GM19452 (cell line): ENCODE measurements around the gene CDIP1.
"Not testable (repeated sequence)": the region's sequence is repeated elsewhere in the genome, so short reads cannot be mapped to it uniquely, and the experiment has no call there.

ENCODE experiments used
- ATAC-seq: cut with Tn5 transposase; IDR thresholded peaks from one replicate; pipeline ENCODE4 v1.9.1; 2021; ENCODE audit not compliant: unreplicated experiment

The CDIP1 gene

DNA sequence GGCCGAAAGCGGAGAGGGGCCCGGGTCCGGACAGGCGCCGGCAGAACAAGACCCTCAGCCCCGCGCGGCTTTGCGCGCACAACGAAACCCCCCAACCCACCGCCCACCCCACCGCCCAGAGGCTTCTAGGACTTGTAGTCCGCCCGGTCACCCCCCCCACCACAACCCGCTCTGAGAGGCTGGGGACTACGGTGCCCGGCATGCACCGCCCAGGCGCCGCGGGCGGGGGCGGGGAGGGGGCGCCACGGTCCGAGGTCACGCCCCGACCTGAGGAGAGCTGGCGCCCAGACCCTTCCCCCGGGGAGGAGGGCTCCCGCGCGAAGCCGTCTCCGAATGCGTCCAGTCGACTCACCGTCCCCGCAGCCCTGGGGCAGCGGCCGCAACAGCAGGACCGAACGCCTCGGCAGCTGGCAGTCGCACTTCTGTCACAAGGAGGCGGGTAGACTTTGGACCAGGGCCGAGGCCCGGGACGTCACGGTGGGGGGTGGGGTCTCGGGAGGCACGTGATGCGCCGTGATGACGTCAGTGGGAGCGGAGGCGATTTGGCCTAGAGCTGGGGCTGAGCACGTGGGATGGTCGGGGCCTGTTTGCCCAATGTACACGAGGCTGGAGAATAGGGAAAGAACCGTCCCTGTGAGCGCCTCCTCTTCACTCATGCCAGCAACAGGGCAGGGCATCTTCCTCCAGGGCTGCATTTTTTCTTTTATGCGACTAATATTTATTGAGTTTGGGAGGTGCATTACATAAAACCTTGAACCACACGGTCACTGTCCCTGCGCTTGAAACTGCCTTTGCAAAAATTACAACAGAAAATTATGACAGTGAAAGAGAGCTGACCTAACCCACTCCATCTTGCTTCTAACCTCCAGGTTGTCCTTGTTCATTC is at the start of gene CDIP1:
TSS of gene CDIP1 (minus strand) at position 424 of the 886 bp plus-strand sequence. CDS start 24,643 bp downstream, outside the sequence.
- ATAC-seq = peak; percentile 61

DNA sequence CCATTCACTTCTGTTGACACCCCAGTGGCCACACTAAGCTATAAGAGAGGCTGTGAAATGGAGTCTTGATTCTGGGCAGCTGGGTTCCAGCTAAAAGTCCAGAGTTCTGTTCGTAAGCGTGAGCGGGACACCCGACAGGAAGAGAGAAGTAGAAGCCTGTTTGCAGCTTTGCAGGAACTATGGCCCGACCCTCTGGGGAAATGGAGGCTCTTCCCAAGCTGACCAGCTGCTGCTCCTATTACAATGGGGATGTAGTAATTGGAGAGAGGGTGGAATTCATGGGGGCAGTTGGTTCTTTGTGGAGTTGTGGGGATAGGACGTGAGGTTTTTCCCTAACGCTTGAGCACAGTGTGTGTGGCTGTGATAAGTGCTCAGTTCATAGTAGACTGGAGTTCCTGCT is 47.7 kb upstream of the CDIP1 start:
- no peak for ATAC-seq

DNA sequence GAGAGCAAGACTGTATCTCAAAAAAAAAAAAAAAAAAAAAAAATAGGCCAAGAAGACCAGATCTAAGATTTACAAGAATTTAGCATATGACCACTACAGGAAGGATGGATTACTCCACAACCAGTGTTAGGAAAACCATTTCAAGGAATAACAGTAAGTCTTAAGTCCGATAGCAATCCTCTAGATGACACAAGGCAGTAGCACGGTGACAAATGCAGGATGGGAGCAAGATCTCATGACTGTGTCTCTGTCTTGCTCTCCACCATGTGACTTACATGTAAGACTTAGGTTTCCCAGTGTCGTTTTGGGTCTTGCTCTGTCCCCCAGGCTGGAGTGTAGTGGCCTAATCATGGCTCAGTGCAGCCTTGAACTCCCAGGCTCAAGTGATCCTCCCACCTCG is 45.3 kb upstream of the CDIP1 start:
- ATAC-seq = no peak

DNA sequence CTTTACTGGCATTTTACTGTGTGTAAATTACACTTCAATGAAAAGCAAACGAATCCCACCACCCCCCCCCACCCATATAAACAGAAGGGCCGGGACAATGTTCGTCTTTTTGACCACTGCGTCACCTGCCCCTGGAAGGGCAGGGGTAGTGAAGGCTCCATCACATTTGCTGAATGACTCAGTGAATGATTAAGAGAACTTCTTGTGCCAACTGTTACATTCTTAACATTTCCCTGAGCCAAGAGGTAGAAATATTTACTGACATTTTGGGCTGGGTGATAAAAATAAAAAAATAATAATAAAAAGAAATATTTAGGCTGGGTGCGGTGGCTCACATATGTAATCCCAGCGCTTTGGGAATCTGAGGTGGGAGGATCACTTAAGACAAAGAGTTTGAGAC is 41.7 kb upstream of the CDIP1 start:
- no peak for ATAC-seq

DNA sequence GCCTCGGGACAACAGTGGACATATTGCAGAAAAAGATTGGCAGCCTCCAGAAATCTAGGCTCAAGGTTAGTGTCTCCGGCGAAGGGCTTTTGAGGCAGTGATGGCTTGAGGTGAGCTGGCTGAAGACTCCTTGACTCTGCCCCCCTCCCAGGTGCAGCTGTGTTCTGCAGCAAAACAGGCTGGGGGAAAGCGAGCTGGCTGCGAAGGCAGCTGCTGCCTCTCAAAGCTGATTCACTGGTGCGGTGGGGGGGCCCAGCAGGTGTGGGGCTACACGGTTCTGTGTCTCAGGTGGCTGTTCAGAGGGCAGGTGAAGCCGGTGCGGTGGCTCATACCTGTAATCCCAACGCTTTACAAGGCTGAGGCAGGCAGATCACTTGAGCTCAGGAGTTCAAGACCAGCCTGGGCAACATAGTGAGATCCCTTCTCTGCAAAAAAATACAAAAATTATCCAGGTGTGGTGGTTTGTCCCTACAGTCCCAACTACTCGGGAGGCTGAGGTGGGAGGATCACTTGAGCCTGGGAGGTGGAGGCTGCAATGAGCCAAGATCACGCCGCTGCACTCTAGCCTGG is 40.5 kb upstream of the CDIP1 start:
- ATAC-seq = no peak

DNA sequence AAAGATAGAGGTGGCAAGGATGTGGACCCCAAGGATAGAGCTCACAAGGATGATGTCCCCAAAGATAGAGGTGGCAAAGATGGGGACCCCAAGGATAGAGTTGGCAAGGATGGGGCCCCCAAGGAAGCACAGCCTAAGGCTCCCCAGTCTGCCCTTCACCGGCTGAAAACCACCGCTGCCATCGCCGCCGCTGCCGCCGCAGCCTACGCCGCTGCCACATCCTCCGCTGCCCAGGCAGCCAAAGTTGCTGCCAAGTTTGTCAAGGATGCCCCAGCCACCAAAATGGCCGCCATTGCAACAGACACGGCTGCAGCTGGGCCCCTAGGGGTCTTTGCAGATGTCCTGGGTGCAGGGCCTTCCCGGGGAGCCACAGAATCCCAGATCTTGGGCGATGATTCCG is 37.4 kb upstream of the CDIP1 start:
- no peak for ATAC-seq

DNA sequence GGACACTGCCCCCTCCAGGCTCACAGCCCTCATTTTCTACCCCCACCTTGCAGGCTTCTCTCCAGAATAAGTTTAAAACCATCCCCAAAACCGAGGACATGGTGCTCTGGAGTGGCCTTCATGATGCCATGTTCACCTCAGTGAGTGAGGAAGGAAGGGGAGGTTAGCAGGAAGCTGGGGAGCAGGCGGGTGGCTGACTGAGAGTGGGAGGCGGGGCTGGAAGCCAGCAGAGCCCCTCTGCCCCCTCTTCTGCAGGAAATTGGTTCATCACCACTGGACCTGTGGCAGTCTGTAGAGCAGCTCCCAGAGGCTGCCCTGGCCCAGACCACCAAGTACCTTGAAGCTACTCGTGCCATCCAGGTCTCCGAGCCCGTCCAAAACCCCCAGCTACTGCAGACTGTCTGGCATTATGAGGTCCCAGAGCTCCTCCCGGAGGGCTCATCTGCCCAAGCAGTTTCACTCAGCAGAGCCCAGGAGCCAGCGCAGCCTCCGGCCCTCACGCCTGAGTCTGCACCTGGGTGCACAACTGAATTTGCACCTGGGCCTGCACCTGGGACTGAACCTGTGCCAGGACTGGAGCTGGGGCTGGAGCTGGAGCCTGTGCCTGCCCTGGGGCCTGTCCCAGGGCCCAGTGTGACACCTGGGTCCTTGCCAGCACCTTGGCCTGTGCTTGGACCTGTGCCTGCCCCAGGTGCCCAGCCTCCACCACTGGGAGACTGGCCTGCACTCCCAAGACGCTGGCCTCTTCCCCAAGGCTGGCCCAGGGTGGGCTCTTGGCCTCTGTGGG is 36.5 kb upstream of the CDIP1 start:
- ATAC-seq = no peak

DNA sequence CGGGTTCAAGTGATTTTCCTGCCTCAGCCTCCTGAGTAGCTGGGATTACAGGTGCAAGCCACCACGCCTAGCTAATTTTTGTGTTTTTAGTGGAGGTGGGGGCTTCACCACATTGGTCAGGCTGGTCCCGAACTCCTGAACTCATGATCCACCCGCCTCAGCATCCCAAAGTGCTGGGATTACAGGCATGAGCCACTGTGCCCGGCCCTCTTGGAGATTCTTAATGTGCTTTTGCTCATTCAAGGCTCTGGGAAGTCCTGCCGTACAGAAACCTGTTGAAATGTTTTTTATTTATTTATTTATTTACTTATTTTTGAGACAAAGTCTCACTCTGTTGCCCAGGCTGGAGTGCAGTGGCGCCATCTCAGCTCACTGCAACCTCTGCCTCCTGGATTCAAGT is 35.4 kb upstream of the CDIP1 start:
- not testable (repeated sequence) for ATAC-seq

DNA sequence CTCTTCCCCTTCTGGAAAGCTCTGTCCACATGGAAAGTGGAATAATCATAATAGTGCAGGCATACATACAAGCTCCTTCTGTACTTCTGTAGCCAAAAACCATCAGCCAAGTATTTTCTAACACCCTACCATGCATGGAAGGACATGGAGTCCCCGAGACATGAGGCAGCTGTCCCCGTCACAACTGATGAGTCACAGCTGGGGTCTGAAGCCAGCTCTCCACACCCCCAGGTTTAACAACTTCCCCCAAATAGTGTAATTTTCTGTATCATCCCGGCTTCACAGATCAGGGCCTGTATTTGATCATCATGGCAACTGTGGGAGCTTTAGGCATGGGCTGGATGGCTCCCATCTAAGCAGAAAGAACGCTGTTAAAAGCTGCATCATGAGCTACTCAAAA is 34.1 kb upstream of the CDIP1 start:
- no peak for ATAC-seq

DNA sequence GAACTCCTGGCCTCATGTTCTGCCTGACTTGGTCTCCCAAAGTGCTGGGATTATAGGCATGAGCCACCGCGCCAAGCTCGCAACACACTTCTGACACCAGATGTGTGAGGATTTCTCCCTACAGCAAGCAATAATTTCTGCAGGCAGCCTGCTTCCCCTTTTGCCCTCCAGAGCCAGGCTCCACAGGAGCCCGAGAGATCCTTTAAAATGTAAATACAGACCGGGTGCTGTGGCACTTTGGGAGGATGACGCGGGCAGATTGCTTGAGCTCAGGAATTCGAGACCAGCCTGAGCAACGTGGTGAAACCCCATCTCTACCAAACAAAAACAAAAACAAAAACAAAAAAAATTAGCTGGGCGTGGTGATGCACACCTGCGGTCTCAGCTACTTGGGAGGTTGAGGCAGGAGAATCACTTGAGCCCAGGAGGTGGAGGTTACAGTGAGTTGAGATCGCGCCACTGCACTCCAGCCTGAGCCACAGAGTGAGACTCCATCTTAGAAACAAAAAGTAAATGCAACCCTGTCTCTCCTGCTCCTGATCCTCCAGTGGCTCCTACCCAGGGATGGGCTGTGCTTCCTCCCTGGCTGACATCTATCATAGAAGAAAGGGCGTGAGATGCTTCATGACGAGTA is 32.2 kb upstream of the CDIP1 start:
- ATAC-seq = no peak

DNA sequence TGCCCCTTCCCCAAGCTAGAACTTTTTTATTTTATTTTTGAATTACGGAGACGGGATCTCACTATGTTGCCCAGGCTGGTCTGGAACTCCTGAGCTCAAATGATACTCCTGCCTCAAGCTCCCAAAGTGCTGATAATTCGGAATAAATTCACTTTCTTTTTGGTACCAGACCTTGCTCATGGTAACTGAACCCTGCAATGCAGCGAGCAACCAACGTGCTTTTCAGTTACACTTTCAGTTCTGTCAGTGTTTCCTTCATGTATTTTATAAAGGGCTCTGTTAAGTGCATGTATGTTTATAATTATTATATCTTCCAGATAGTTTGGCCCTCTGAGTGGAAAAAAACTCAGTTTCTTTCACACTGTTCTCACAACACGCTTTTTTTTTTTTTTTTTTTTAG is 31.5 kb upstream of the CDIP1 start:
- ATAC-seq = no peak

DNA sequence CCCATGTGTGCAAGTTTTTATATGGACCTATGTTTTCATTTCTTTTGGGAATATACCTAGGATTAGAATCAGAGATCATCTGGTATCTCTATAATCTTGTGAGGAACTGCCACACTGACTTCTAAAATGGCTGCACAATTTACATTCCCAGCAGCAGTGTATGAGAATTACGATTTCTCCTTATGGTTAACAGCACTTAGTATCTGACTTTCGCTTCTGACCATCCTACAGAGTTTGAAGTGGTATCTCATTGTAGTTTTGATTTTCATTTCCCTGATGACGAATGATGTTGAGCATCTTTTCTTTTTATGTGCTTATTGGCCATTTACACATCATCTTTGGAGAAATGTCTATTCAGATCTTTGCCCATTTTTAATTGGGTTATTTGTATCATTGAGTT is 27.6 kb upstream of the CDIP1 start:
- no peak for ATAC-seq

DNA sequence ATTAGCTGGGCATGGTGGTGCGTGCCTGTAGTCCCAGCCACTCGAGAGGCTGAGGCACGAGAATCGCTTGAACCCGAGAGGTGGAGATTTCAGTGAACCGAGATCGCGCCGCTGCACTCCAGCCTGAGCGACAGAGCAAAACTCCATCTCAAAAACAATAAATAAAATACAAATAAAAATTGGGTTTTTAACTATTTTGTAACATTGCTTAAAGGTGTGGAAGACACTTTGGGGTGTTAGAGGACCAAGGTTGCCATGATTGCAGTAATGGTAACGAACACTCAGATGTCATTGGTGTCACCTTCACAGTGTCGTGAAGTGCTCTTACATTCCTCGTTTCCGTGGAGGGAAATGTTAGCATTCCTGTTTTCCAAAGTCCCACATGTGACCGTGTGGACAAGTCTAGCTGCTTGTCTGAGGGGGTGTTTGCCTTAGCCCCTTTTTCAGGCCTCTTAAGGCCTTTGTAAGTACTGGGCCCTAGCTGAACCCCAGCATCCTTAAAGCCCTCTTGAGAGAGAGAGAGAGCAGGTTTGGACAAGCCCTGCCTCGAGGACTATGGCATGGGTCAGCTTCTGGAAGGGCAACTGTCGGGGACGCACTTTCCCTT is 26.2 kb upstream of the CDIP1 start:
- ATAC-seq = no peak

DNA sequence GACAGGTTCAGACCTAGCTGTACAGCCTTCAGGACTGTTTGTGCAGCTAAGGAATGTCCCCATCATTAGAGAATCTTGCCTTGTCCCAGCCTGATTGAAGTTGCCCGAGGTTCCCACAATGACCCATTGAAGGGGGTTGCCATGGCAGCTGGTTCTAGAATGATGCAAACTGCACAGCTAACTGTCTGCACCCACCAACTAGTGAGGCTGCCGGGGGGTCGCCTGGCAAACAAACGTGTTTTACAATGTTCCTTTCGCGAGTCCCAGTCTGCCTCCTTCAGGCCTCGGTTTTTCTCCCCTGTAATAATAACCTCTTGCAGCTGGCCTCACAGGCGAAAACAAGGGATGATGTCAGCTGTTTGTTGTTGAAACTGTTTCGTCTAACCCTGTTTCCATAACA is 23.0 kb upstream of the CDIP1 start:
- no peak for ATAC-seq

DNA sequence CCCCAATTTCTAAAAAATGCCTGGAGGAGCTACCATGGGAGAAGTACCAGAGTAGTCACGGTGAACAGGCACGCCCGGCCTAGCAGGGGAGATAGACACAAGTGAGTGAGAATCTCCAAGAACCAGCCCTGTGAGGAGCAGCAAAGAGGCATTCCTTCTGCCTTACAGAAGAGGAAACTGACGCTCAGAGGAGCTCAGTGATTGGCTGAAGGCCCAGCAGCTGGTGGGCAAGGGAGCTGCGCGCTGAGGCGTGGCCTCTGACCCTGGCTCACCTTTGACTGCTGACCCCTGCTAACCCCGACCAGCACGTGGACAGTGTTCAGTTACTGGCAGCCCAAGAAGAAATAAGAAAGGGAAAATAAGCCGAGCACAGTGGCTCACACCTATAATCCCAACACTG is 19.4 kb upstream of the CDIP1 start:
- no peak for ATAC-seq

DNA sequence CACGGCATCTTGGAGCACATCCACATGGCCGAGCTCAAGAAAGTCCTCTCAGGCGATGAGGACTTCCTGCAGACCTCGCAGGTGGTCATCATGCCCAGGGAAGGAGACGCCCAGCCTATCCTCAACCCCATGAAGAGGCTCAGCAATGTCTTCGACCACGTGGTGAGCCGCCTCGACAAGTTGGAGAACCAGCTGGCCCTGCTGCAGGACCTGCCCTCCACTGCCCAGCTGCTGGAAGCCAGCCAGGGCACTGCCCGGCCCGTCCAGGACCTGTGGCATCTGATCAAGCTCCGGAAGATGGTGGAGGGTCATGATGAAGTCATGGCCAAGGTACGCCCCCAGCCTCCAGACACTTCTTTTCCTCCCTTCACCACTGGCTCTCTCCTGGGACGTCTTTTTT is 18.0 kb upstream of the CDIP1 start:
- ATAC-seq = no peak

DNA sequence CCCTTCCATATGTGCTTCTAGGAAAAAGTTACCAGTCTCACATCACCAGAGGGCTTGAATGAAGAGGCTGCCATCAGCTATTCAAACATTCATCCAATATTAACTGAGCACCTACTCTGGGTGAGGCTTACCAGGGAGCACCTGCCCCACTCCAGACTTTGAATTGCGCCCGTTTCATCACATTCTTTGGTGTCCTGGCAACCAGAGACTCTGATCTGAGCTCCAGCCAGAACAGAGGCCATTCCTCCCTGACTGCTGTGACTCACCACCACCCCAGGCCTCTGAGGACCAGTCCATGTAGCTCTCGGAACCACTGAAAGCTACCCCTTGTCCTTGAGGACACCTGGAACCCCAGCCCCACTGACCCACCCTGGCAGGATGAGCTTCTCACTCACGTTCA is 17.5 kb upstream of the CDIP1 start, which contains the start of gene C16orf96:
TSS of gene C16orf96 (plus strand) at position 229 of the 400 bp plus-strand sequence. CDS start at position 379, 150 bp downstream.
- ATAC-seq = no peak

DNA sequence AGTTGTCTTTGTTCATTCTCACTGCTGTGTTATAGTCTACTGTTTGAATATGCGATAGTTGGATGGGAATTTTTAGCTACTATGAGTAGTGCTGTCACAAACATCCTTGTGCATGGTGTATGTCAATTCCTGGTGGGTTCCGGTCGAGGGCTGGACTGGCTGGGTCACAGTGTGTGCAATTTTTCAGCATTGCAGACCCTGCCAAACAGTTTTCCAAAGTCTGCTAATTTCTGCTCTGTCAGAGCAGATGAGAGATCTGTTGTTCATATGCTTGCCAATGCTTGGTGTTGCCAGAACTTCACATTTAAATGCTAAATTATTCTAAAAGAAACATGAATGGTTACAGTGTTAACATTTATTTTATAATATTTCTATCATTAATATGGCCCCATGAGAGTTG is 14.0 kb upstream of the CDIP1 start:
- ATAC-seq = no peak

DNA sequence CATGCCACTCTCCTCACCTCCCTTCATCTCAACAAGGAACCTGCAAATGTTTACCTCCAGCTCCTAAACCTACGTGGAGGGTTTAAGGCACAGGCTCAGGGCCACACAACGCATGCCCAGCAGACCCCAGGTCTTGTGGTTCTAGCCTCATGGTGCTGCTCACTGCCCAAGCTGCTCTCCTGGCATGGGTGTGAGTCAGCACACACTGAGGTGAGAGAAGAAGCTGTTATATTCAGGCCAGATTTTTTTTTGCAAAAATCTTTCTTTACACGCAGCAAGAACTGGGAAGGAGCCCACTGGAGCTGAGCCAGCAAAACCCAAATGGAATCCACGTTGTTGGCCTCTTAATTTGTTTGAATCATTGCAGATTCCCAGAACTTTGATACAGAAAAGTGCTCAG is 12.0 kb upstream of the CDIP1 start:
- no peak for ATAC-seq

DNA sequence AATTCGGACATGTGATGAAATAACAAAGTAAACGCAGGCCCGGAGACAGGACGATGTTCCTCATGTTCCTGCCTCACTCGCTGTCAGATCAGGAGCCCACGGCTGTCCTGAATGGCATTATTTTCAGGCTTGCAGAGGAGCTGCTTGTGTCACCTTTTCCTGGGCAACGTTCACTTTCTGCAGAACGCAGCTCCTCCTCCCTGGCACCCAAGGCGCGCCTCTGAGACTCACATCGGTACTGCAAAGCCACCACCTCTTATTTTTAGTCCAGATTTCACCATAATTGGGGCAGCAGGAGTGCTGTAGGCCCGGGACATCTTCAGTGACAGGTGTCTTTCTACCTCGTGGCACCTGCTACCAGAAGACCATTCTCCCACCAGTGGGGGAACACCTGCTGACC is 9.6 kb upstream of the CDIP1 start:
- ATAC-seq = no peak

DNA sequence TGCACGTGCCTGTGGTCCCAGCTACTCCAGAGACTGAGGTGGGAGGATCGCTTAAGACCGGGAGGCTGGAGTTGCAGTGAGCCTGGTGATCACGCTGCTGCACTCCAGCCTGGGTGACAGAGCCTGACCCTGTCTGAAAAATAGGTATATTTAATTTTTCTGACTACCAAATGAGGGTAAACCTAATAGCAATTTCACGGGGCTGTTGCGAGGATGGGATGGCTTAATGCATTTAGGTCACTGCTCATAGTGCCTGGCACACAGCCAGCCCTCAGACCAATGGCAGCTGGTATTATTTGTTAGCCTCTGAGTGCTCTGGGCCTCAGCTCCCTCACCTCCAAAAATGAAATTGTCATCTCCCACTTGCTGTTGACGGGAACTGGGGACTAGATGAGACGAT is 5.9 kb upstream of the CDIP1 start:
- no peak for ATAC-seq
